HCT116 (cell line): Measurements from ENCODE around the gene CCDC91. TPM values are rescaled to one million over a fixed set of nuclear protein-coding genes. Genes with fewer than 3 reads are reported as not detected.

Experiments
- ATAC-seq: fragments of 200-7000 bp; cut with Tn5 transposase; 2 replicates; pipeline ENCODE4 v1.9.1; 2020; ENCODE audit warnings: mild to moderate bottlenecking, moderate library complexity
- BruUV-seq: library from RNA; stranded (reverse); fragments of 400-500 nt; replicated peaks from 2 replicates; lab custom pipeline; 2021; lab: Mats Ljungman, UMichigan
- CTCF ChIA-PET: fragments of 300-600 bp; sonication (Branson Sonifier 250); formaldehyde crosslinking; loops from one replicate; lab custom pipeline; 2021; ENCODE audit warnings: antibody characterized with exemption; lab: Charles Lee
- POLR2A ChIA-PET: fragments of 300-600, 350-600 bp; sonication (Branson Sonifier 250); formaldehyde crosslinking; loops from one replicate; lab custom pipeline; 2021; ENCODE audit warnings: antibody characterized with exemption; lab: Charles Lee
- RAD21 ChIA-PET, 2 experiments: fragments of 300-600 bp; sonication (Branson Sonifier 250); formaldehyde crosslinking; loops; one replicate each; lab custom pipeline; 2023; ENCODE audit warnings: low total read pairs in 2 of 2; ENCODE audit not compliant: uncharacterized antibody in 2 of 2, unreplicated experiment in 2 of 2, low non-redundant PET in 1 of 2; lab: Charles Lee
- DNase-seq: peaks from one replicate; pipeline ENCODE4 v3.0.0-alpha.2; 2010; ENCODE audit warnings: low read depth, low spot score
- H2AFZ ChIP-seq: fragments of 200-600 bp; shearing (Covaris generic), sonication (generic); 2 replicates; pipeline ENCODE4 v1.6.1; 2017; ENCODE audit warnings: low read depth, mixed run types, mixed read lengths, antibody characterized with exemption, low read length; ENCODE audit not compliant: poor library complexity, severe bottlenecking
- H3K27ac ChIP-seq: 2 replicates; pipeline ENCODE4 v1.5.1; 2012; ENCODE audit warnings: low read depth, low read length
- H3K27me3 ChIP-seq: fragments of 200-600 bp; sonication (generic); 2 replicates; pipeline ENCODE4 v1.6.1; 2016; ENCODE audit warnings: mixed run types, low read length, mixed read lengths; ENCODE audit not compliant: insufficient read depth
- H3K36me3 ChIP-seq, 2 experiments: fragments of 200-500 bp in 1 of 2; fragments of 200-600 bp in 1 of 2; sonication (Bioruptor generic) in 1 of 2; sonication (generic) in 1 of 2; 2 replicates each; pipeline versions ENCODE4 v1.5.1 to v1.6.1; 2014 to 2016; ENCODE audit warnings: low read length in 2 of 2, inconsistent platforms in 1 of 2, mixed read lengths in 1 of 2, mixed run types in 1 of 2; ENCODE audit not compliant: insufficient read depth in 2 of 2, control insufficient read depth in 1 of 2
- H3K4me1 ChIP-seq, 2 experiments: fragments of 200-600 bp in 1 of 2; sonication (generic) in 1 of 2; 2 replicates each; pipeline versions ENCODE4 v1.5.1 to v1.6.1; 2012 to 2017; ENCODE audit warnings: low read length in 2 of 2, inconsistent platforms in 1 of 2, mild to moderate bottlenecking in 1 of 2, mixed read lengths in 1 of 2, mixed run types in 1 of 2, moderate library complexity in 1 of 2; ENCODE audit not compliant: insufficient read depth in 2 of 2, control insufficient read depth in 1 of 2
- H3K4me2 ChIP-seq: fragments of 200-600 bp; sonication (generic); 2 replicates; pipeline ENCODE4 v1.6.1; 2017; ENCODE audit warnings: mixed run types, low read length, mixed read lengths
- H3K4me3 ChIP-seq, 2 experiments: fragments of 200-600 bp in 1 of 2; sonication (generic) in 1 of 2; replicated peaks in 1 of 2; 2 replicates each; pipeline ENCODE4 v1.5.1; 2011 to 2016; ENCODE audit warnings: low read length in 2 of 2, control low read depth in 1 of 2, low read depth in 1 of 2, mild to moderate bottlenecking in 1 of 2, mixed read lengths in 1 of 2, mixed run types in 1 of 2
- H3K79me2 ChIP-seq: fragments of 200-600 bp; sonication (generic); 2 replicates; pipeline ENCODE4 v1.6.1; 2017; ENCODE audit warnings: mild to moderate bottlenecking, mixed run types, low read length, moderate library complexity, mixed read lengths; ENCODE audit not compliant: insufficient read depth
- H3K9ac ChIP-seq: fragments of 200-600 bp; sonication (generic); 2 replicates; pipeline ENCODE4 v1.6.1; 2016; ENCODE audit warnings: low read length, mixed read lengths
- H3K9me2 ChIP-seq: fragments of 200-600 bp; sonication (generic), shearing (Covaris generic); 2 replicates; pipeline ENCODE4 v1.6.1; 2017; ENCODE audit warnings: mixed run types, mild to moderate bottlenecking, moderate library complexity; ENCODE audit not compliant: insufficient read depth
- H3K9me3 ChIP-seq, 2 experiments: fragments of 200-500 bp in 1 of 2; fragments of 200-600 bp in 1 of 2; sonication (Bioruptor generic) in 1 of 2; sonication (generic) in 1 of 2; 2 replicates each; pipeline ENCODE4 v1.6.1; 2014 to 2017; ENCODE audit warnings: low read length in 2 of 2, mixed read lengths in 2 of 2, inconsistent platforms in 1 of 2, low read depth in 1 of 2, mild to moderate bottlenecking in 1 of 2, mixed run types in 1 of 2, moderate library complexity in 1 of 2; ENCODE audit not compliant: control insufficient read depth in 1 of 2, insufficient read depth in 1 of 2
- H4K20me1 ChIP-seq: fragments of 200-600 bp; sonication (generic), shearing (Covaris generic); 2 replicates; pipeline ENCODE4 v1.6.1; 2017; ENCODE audit warnings: mixed run types, mild to moderate bottlenecking, moderate library complexity; ENCODE audit not compliant: insufficient read depth
- CEBPB ChIP-seq: IDR thresholded peaks from 2 replicates; pipeline ENCODE4 v1.6.1; 2012; ENCODE audit warnings: low read depth
- EGR1 ChIP-seq: IDR thresholded peaks from 2 replicates; pipeline ENCODE4 v1.6.1; 2012; ENCODE audit warnings: low read depth
- EZH2 ChIP-seq: fragments of 200-600 bp; sonication (generic); IDR thresholded peaks from 2 replicates; pipeline ENCODE4 v1.6.1; 2017; ENCODE audit warnings: antibody characterized with exemption, mixed run types
- POLR2A ChIP-seq: IDR thresholded peaks from 2 replicates; pipeline ENCODE4 v1.7.0; 2011; ENCODE audit warnings: borderline replicate concordance; ENCODE audit not compliant: insufficient read depth, insufficient read length; ENCODE audit errors: extremely low read depth
- SIN3A ChIP-seq: IDR thresholded peaks from 2 replicates; pipeline ENCODE4 v1.6.1; 2012; ENCODE audit warnings: low read depth
- TCF7L2 ChIP-seq: IDR thresholded peaks from 2 replicates; pipeline ENCODE4 v1.7.0; 2011; ENCODE audit warnings: borderline replicate concordance, inconsistent platforms; ENCODE audit not compliant: insufficient read depth, insufficient read length; ENCODE audit errors: extremely low read depth
- ZBTB33 ChIP-seq: IDR thresholded peaks from 2 replicates; pipeline ENCODE4 v1.6.1; 2011; ENCODE audit warnings: mild to moderate bottlenecking, low read length, moderate library complexity; ENCODE audit not compliant: insufficient replicate concordance; ENCODE audit errors: extremely low read depth
- ZNF274 ChIP-seq: fragments of 200-500 bp; sonication (Bioruptor generic); IDR thresholded peaks from 2 replicates; pipeline ENCODE4 v1.6.1; 2014; ENCODE audit warnings: mild to moderate bottlenecking, low read depth, low read length, inconsistent platforms
- intact Hi-C: fragments of 100-400 bp; cut with micrococcal nuclease; formaldehyde crosslinking; loops from 2 replicates; pipeline ENCODE4 v1.10.0; 2022
- total RNA-seq: library from RNA; stranded (reverse); gene quantifications from one replicate; pipeline ENCODE4 v1.2.1, GENCODE V29; 2021; ENCODE audit not compliant: unreplicated experiment
- TF ChIP-seq, protein P1 (sequence below), 3 experiments: fragments of 200-600 bp in 1 of 3; sonication (generic) in 1 of 3; IDR thresholded peaks in 2 of 3; conservative IDR thresholded peaks in 1 of 3; 2 replicates each; pipeline ENCODE4 v1.5.1; 2012 to 2017; ENCODE audit warnings: low read depth in 2 of 3, low read length in 2 of 3, antibody characterized with exemption in 1 of 3, borderline replicate concordance in 1 of 3, control low read depth in 1 of 3, mild to moderate bottlenecking in 1 of 3, mixed read lengths in 1 of 3, mixed run types in 1 of 3, moderate library complexity in 1 of 3; ENCODE audit not compliant: insufficient read depth in 1 of 3

The CCDC91 gene
- total RNA-seq, 1 experiment from 2014 or later = 18.1 TPM

DNA sequence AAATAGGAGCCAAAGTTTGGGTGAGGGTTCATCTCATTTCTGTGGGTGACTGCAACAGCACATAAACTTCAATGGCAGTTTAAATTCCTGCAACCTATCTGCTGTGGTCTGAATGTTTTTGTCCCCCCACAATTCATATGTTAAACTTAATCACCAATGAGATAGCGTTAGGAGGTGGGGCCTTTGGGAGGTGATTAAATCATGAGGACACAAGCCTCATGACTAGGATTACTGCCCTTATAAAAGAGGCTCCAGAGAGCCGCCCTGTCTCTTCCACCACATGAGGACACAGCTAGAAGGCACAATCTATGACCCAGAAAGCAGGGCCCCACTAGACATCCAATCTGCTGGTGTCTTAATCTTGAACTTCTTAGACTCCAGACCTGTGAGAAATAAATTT, 3.8 kb upstream of the CCDC91 start (continued):
- TF ChIP-seq ZNF274 (no peak), ZBTB33 (no peak), SIN3A (no peak), POLR2A (no peak)
- TF ChIP-seq, all 23 proteins: peak for 0

DNA sequence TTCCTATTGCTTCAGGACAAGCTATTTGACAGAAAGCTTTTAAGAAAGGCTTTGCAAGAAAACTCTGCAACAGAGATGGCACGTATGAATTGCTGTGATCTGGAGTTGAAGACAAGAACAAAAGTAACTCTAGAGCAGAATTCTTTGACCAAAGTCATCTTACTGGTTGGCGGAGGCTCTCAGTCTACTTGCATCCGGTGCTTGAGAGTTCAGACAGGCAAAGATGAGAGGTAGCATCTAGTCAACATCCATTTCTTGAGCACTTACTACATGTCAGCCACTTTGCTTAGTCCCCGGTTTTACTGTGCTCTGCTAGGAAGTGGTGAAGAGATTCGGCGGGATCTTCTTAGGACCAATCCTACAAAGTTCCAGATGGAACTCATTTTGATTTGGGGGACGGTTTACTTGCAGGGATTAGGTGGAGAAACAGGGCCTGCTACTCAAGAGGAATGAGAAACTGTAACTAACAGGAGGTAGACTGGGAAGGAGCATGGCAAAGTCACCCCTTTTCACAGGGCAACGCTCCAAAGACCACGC, 404 bp upstream of the CCDC91 start:
- peak overlapping the region; percentile 78 for H3K9ac ChIP-seq
- BruUV-seq = TSS peak; percentile 73
- CTCF ChIA-PET = interaction anchor here (2.2 kb wide), 1 partner anchor 10 kb away, joined by 5 read pairs; no protein-coding TSS in a partner anchor
- peak overlapping the region; percentile 92 for H3K4me2 ChIP-seq
- H3K27ac ChIP-seq = peak overlapping the region; percentile 72
- intact Hi-C loops = no loop called here
- peak overlapping the region; percentile 93 for H2AFZ ChIP-seq
- H3K4me1 ChIP-seq = peaks cover 9 to 19% of the 10 kb centered on the region in 2 experiments
- TF ChIP-seq CEBPB (no peak), EGR1 (no peak), EZH2 (no peak), TCF7L2 (no peak), POLR2A (peak; percentile 13)
- TF ChIP-seq, protein P1, sequence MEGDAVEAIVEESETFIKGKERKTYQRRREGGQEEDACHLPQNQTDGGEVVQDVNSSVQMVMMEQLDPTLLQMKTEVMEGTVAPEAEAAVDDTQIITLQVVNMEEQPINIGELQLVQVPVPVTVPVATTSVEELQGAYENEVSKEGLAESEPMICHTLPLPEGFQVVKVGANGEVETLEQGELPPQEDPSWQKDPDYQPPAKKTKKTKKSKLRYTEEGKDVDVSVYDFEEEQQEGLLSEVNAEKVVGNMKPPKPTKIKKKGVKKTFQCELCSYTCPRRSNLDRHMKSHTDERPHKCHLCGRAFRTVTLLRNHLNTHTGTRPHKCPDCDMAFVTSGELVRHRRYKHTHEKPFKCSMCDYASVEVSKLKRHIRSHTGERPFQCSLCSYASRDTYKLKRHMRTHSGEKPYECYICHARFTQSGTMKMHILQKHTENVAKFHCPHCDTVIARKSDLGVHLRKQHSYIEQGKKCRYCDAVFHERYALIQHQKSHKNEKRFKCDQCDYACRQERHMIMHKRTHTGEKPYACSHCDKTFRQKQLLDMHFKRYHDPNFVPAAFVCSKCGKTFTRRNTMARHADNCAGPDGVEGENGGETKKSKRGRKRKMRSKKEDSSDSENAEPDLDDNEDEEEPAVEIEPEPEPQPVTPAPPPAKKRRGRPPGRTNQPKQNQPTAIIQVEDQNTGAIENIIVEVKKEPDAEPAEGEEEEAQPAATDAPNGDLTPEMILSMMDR (IDR thresholded peaks at IDR 0.05 in 2 of 3, conservative IDR thresholded peaks at IDR 0.05 in 1 of 3; ENCODE audit: borderline replicate concordance in 1 of 3, insufficient read depth in 1 of 3, low read depth in 2 of 3, low read length in 2 of 3) = no peak
- RAD21 ChIA-PET = no interaction called here
- DNase-seq (no peak), ATAC-seq (no peak; the same call in 1 of the 2 replicates)
- no peaks in the 10 kb centered on the region for H3K9me3 ChIP-seq
- POLR2A ChIA-PET = no interaction called here
- H3K79me2 ChIP-seq = peaks cover 17% of the 10 kb centered on the region
- H3K27me3 ChIP-seq = no peaks in the 10 kb centered on the region
- H4K20me1 ChIP-seq = no peaks in the 10 kb centered on the region
- peak overlapping the region; percentile 78 to 79 for H3K4me3 ChIP-seq
- no peaks in the 10 kb centered on the region for H3K9me2 ChIP-seq
- H3K36me3 ChIP-seq = no peaks in the 10 kb centered on the region
